Measurements from ENCODE around the gene FBXO4.
A peak's percentile ranks its signal among the peaks of the same experiment; 100 is the strongest.

The FBXO4 gene

GRCh38 chr5:41893074-41893851, 31.8 kb upstream of the FBXO4 start:
- TF ChIP-seq SUZ12 (IDR thresholded peaks at IDR 0.05) = no peak
- TF ChIP-seq ELF4 (IDR thresholded peaks at IDR 0.05) = no peak
- no peak for TF ChIP-seq BHLHE40 (IDR thresholded peaks at IDR 0.05; ENCODE audit: borderline replicate concordance)
- no peak for TF ChIP-seq ZNF384 (IDR thresholded peaks at IDR 0.05)
- ChIA-PET CTCF (no interaction called here), POLR2A (interaction anchor here (3.3 kb wide), 1 partner anchor 10 kb away, joined by 9 read pairs; the partner anchor contains the start of gene RIMOC1)
- no peak for DNase-seq (ENCODE audit: extremely low spot score)

GRCh38 chr5:41896230-41896629, 28.9 kb upstream of the FBXO4 start:
- POLR2A ChIA-PET = no interaction called here
- no peak for DNase-seq (ENCODE audit: extremely low spot score)
- CTCF ChIA-PET = no interaction called here
- no peak for TF ChIP-seq TARDBP (IDR thresholded peaks at IDR 0.05)
- TF ChIP-seq CTBP1 (IDR thresholded peaks at IDR 0.05; ENCODE audit: borderline replicate concordance) = no peak
- no peak for TF ChIP-seq NFRKB (IDR thresholded peaks at IDR 0.05)
- no peak for TF ChIP-seq SP1 (IDR thresholded peaks at IDR 0.05)
- TF ChIP-seq HDGF (IDR thresholded peaks at IDR 0.05; ENCODE audit: borderline replicate concordance) = no peak
- no peak for TF ChIP-seq L3MBTL2 (conservative IDR thresholded peaks at IDR 0.05)
- TF ChIP-seq FOXK2 (IDR thresholded peaks at IDR 0.05) = no peak
- no peak for TF ChIP-seq LEF1 (IDR thresholded peaks at IDR 0.05; ENCODE audit: borderline replicate concordance)
- no peak for TF ChIP-seq ARNT (IDR thresholded peaks at IDR 0.05)
- no peak for TF ChIP-seq FOXA1 (IDR thresholded peaks at IDR 0.05)
- TF ChIP-seq FOXM1 (IDR thresholded peaks at IDR 0.05; ENCODE audit: borderline replicate concordance) = no peak
- no peak for TF ChIP-seq BHLHE40 (IDR thresholded peaks at IDR 0.05; ENCODE audit: borderline replicate concordance)
- TF ChIP-seq, protein P1, sequence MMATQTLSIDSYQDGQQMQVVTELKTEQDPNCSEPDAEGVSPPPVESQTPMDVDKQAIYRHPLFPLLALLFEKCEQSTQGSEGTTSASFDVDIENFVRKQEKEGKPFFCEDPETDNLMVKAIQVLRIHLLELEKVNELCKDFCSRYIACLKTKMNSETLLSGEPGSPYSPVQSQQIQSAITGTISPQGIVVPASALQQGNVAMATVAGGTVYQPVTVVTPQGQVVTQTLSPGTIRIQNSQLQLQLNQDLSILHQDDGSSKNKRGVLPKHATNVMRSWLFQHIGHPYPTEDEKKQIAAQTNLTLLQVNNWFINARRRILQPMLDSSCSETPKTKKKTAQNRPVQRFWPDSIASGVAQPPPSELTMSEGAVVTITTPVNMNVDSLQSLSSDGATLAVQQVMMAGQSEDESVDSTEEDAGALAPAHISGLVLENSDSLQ (IDR thresholded peaks at IDR 0.05) = no peak

- ChIA-PET POLR2A (interaction anchor here (0.8 to 2.2 kb wide), 17 partner anchors 9 to 1114 kb away, joined by 3 to 22 read pairs (median 4); partner anchors contain the start of genes FBXO4, GHR and OXCT1), CTCF (interaction anchor here (0.5 kb wide), 1 partner anchor 152 kb away, joined by 3 read pairs; no protein-coding TSS in a partner anchor)
- no peak for DNase-seq (ENCODE audit: extremely low spot score)
- TF ChIP-seq FOXA1 (IDR thresholded peaks at IDR 0.05) = no peak
- TF ChIP-seq SP1 (IDR thresholded peaks at IDR 0.05) = no peak
- TF ChIP-seq BHLHE40 (IDR thresholded peaks at IDR 0.05; ENCODE audit: borderline replicate concordance) = no peak
- TF ChIP-seq TARDBP (IDR thresholded peaks at IDR 0.05) = no peak
- no peak for TF ChIP-seq ZNF384 (IDR thresholded peaks at IDR 0.05)
- TF ChIP-seq, protein P1 (IDR thresholded peaks at IDR 0.05) = no peak
- no peak for TF ChIP-seq L3MBTL2 (conservative IDR thresholded peaks at IDR 0.05)
- no peak for TF ChIP-seq SUZ12 (IDR thresholded peaks at IDR 0.05)
- no peak for TF ChIP-seq HDGF (IDR thresholded peaks at IDR 0.05; ENCODE audit: borderline replicate concordance)
- no peak for TF ChIP-seq ELF4 (IDR thresholded peaks at IDR 0.05)
- no peak for TF ChIP-seq ARNT (IDR thresholded peaks at IDR 0.05)
- TF ChIP-seq LEF1 (IDR thresholded peaks at IDR 0.05; ENCODE audit: borderline replicate concordance) = no peak
- TF ChIP-seq FOXM1 (IDR thresholded peaks at IDR 0.05; ENCODE audit: borderline replicate concordance) = no peak
- TF ChIP-seq NFRKB (IDR thresholded peaks at IDR 0.05) = no peak
- no peak for TF ChIP-seq CTBP1 (IDR thresholded peaks at IDR 0.05; ENCODE audit: borderline replicate concordance)
- no peak for TF ChIP-seq FOXK2 (IDR thresholded peaks at IDR 0.05)
Observed at GRCh38 chr5:41903382-41903891, 21.6 kb upstream of the FBXO4 start.

DNA sequence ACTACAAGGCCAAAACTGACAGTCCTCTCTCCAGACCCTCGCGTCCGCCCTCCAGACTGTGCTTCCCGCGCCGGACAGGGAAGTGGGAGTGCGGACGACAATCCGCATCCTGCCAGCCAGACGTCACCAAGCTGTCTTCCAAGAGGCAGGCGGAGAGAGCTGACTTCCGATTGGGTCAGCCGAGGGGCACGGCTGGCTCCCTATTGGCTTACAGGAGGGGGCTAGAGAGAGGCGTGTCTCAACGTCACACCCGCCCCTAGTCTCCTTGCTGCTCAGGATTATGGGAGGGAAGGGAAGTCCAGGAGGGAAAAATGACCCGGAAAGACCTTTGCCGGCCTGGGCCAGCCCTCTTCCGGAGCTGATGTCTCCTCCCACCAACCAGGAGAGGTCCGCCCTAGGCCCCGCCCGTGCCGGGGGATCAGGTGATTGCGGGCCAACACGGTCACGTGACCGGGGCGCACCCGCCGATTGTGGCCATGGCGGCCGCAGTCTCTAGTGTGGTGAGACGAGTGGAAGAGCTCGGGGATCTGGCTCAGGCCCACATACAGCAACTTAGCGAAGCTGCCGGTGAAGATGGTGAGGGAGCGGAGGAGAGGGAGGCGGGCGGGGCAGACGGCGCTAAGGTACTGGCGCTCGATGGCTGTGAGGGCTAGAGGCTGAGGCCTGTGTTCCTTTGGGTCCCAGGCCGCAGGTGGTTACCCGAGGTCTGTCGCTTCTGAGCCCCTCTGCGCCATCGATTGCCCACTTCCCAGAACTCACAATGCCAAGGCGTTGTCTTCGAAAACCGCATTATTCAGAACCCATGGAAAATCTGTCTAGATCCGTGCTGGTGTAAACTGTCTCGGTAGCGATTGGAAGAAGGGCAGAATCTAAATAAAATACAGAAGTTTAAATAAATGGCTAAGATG, 20.9 kb upstream of the FBXO4 start, which contains the start of gene RIMOC1:
RIMOC1 (plus strand) TSS at position 453 of the 908 bp plus-strand sequence; CDS start at position 477, 24 bp downstream.
- ChIA-PET POLR2A (interaction anchor here (0.6 to 2.2 kb wide), 20 partner anchors 9 to 1113 kb away, joined by 3 to 22 read pairs (median 4); partner anchors contain the start of genes FBXO4, GHR and OXCT1), CTCF (interaction anchor here (0.5 kb wide), 1 partner anchor 152 kb away, joined by 3 read pairs; no protein-coding TSS in a partner anchor)
- TF ChIP-seq ZNF384 (IDR thresholded peaks at IDR 0.05) (no peak), FOXK2 (IDR thresholded peaks at IDR 0.05) (no peak), L3MBTL2 (conservative IDR thresholded peaks at IDR 0.05) (peak; percentile 86), ELF4 (IDR thresholded peaks at IDR 0.05) (peak; percentile 51), NFRKB (IDR thresholded peaks at IDR 0.05) (peak; percentile 81)
- TF ChIP-seq, protein P1 (IDR thresholded peaks at IDR 0.05) = peak; percentile 74
- DNase-seq (ENCODE audit: extremely low spot score) = peak; percentile 95

DNA sequence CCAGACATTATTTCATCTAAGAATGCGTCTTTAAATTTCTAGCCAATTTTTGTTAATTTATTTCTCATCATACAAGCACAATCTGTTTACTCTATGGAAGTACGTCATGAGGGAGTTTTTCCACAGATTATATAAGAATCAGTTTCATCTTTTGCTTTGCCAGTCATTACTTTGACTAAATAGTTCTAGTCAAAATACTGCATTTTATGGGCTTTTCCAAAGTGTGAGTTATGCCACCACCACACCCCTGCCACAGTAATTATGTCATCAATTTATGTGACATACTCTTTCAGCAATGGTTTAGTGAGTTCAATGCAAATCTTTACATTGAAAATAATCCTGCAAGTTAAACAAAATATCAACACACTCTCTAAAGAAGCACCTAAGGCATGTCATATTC, 18.9 kb upstream of the FBXO4 start:
- ChIA-PET CTCF (no interaction called here), POLR2A (no interaction called here)
- TF ChIP-seq SUZ12 (IDR thresholded peaks at IDR 0.05) (no peak), SP1 (IDR thresholded peaks at IDR 0.05) (no peak), L3MBTL2 (conservative IDR thresholded peaks at IDR 0.05) (no peak), NFRKB (IDR thresholded peaks at IDR 0.05) (no peak), HDGF (IDR thresholded peaks at IDR 0.05; ENCODE audit: borderline replicate concordance) (no peak), TARDBP (IDR thresholded peaks at IDR 0.05) (no peak), FOXA1 (IDR thresholded peaks at IDR 0.05) (no peak), BHLHE40 (IDR thresholded peaks at IDR 0.05; ENCODE audit: borderline replicate concordance) (no peak), ELF4 (IDR thresholded peaks at IDR 0.05) (no peak), FOXM1 (IDR thresholded peaks at IDR 0.05; ENCODE audit: borderline replicate concordance) (no peak)
- TF ChIP-seq, protein P1 (IDR thresholded peaks at IDR 0.05) = no peak
- no peak for DNase-seq (ENCODE audit: extremely low spot score)
